ENCODE measurements around the gene EDIL3. TPM values are rescaled to one million over a fixed set of nuclear protein-coding genes. Genes with fewer than 3 reads are reported as not detected.

The EDIL3 gene
- total and polyA plus RNA-seq, 2 of the 8 experiments (the other 6 are each of a cell fraction or from before 2014, with no cell fraction given), result 14.7 to 47.2 TPM

DNA sequence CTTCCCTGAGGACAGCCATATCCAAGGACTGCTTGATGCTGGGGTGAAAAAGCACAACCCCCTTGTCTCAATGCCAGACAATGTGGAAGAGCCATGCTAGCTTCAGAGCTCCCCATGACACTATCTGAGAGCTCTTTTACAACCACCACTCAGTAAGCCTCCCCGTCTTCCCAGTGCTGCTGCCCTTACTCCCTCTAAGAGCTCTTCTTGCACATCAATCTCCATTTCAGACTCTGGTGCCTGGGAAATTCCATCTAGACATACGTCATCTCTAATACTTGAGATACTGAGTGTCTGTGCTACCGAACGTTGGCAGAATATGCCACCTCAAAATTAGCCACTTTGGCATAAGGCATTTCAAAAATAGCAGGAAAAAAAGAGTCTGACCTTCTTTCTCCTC, 94.5 kb downstream of the EDIL3 start (continued):
- no peak for TF ChIP-seq HDAC6 (IDR thresholded peaks at IDR 0.05; ENCODE audit: low read depth, low read length)

Measured in H1 (cell line).